HEK293 (cell line): Measurements from ENCODE around the gene ERBB4.

Experiments used
- CTCF ChIA-PET: fragments of 350-600 bp; formaldehyde crosslinking; extraction: SDS; loops from one replicate; lab custom pipeline; 2021; ENCODE audit warnings: antibody characterized with exemption; lab: Yijun Ruan, JAX
- POLR2A ChIA-PET: fragments of 300-600 bp; formaldehyde crosslinking; extraction: SDS; loops from one replicate; lab custom pipeline; 2020; ENCODE audit warnings: antibody characterized with exemption, inconsistent platforms; lab: Yijun Ruan, JAX
- H3K27ac ChIP-seq: fragments of 200-500 bp; sonication (Bioruptor generic); 2 replicates; pipeline ENCODE4 v1.5.1; 2014; ENCODE audit warnings: low read depth, low read length, control low read depth, inconsistent platforms; ENCODE audit errors: extremely low read depth
- H3K36me3 ChIP-seq, 2 experiments: fragments of 200-500 bp in 1 of 2; sonication (Bioruptor generic) in 1 of 2; 1 replicate in 1 of 2; 2 replicates in 1 of 2; pipeline ENCODE4 v1.5.1; 2014 to 2017; ENCODE audit warnings: inconsistent platforms in 2 of 2, low read length in 2 of 2; ENCODE audit not compliant: control insufficient read depth in 2 of 2, insufficient read depth in 1 of 2
- H3K4me1 ChIP-seq: fragments of 200-500 bp; sonication (Bioruptor generic); 2 replicates; pipeline ENCODE4 v1.5.1; 2014; ENCODE audit warnings: mild to moderate bottlenecking, low read length, inconsistent platforms; ENCODE audit not compliant: control insufficient read depth, insufficient read depth
- H3K4me3 ChIP-seq: 2 replicates; pipeline ENCODE4 v1.5.1; 2011; ENCODE audit warnings: low read depth, mild to moderate bottlenecking, control low read depth, low read length, moderate library complexity
- H3K9me3 ChIP-seq: fragments of 200-500 bp; sonication (Bioruptor generic); 2 replicates; pipeline ENCODE4 v1.5.1; 2014; ENCODE audit warnings: low read depth, low read length, inconsistent platforms; ENCODE audit not compliant: control insufficient read depth, insufficient read depth
- PRDM10 ChIP-seq: fragments of 450-650 bp; formaldehyde crosslinking; IDR thresholded peaks from 2 replicates; pipeline ENCODE4 v1.5.1; 2016; ENCODE audit warnings: missing biosample characterization, missing genetic modification characterization
- RBAK ChIP-seq: fragments of 450-650 bp; formaldehyde crosslinking; IDR thresholded peaks from 2 replicates; pipeline ENCODE4 v1.5.1; 2016; ENCODE audit warnings: missing biosample characterization, missing genetic modification characterization
- SCRT1 ChIP-seq: fragments of 450-650 bp; formaldehyde crosslinking; IDR thresholded peaks from 2 replicates; pipeline ENCODE4 v1.5.1; 2016; ENCODE audit warnings: missing biosample characterization, missing genetic modification characterization, borderline replicate concordance
- ZBTB26 ChIP-seq: fragments of 450-650 bp; formaldehyde crosslinking; optimal IDR thresholded peaks from 2 replicates; pipeline ENCODE3; 2016; ENCODE audit warnings: missing biosample characterization, mild to moderate bottlenecking, missing genetic modification characterization
- ZFHX2 ChIP-seq: fragments of 450-650 bp; formaldehyde crosslinking; conservative IDR thresholded peaks from 2 replicates; pipeline ENCODE4 v1.5.1; 2016; ENCODE audit warnings: missing biosample characterization, missing genetic modification characterization
- ZNF132 ChIP-seq: fragments of 450-650 bp; formaldehyde crosslinking; IDR thresholded peaks from 2 replicates; pipeline ENCODE4 v1.5.1; 2017; ENCODE audit warnings: missing biosample characterization, missing genetic modification characterization, borderline replicate concordance
- ZNF140 ChIP-seq: fragments of 450-650 bp; formaldehyde crosslinking; IDR thresholded peaks from 2 replicates; pipeline ENCODE4 v1.5.1; 2016; ENCODE audit warnings: missing biosample characterization, missing genetic modification characterization
- ZNF169 ChIP-seq: fragments of 450-650 bp; formaldehyde crosslinking; IDR thresholded peaks from 2 replicates; pipeline ENCODE4 v1.5.1; 2016; ENCODE audit warnings: missing biosample characterization, missing genetic modification characterization
- ZNF426 ChIP-seq: fragments of 450-650 bp; formaldehyde crosslinking; IDR thresholded peaks from 2 replicates; pipeline ENCODE4 v1.5.1; 2017; ENCODE audit warnings: missing biosample characterization, missing genetic modification characterization, mild to moderate bottlenecking, inconsistent platforms, moderate library complexity
- ZNF692 ChIP-seq: fragments of 450-650 bp; formaldehyde crosslinking; IDR thresholded peaks from 2 replicates; pipeline ENCODE4 v1.5.1; 2016; ENCODE audit warnings: missing biosample characterization, missing genetic modification characterization
- TF ChIP-seq, protein P1 (sequence below): fragments of 450-650 bp; formaldehyde crosslinking; IDR thresholded peaks from 2 replicates; pipeline ENCODE4 v1.5.1; 2016; ENCODE audit warnings: missing biosample characterization, missing genetic modification characterization
- TF ChIP-seq, protein P2 (sequence below): fragments of 450-650 bp; formaldehyde crosslinking; IDR thresholded peaks from 2 replicates; pipeline ENCODE4 v1.5.1; 2017; ENCODE audit warnings: missing biosample characterization, missing genetic modification characterization

Gene ERBB4

GRCh38 chr2:212357606-212358005, 181.0 kb downstream of the ERBB4 start:
- TF ChIP-seq SCRT1 (tag by site-specific recombination) (no peak), PRDM10 (tag by site-specific recombination) (0 out of 2 replicates have a peak, but pooled peaks have one; percentile 15)
- Histone ChIP-seq H3K36me3 (no peaks in the 10 kb centered on the region), H3K27ac (no peak overlapping the region), H3K4me3 (no peak overlapping the region), H3K9me3 (no peaks in the 10 kb centered on the region), H3K4me1 (peaks cover 30% of the 10 kb centered on the region)
- POLR2A ChIA-PET: no interaction called here
- CTCF ChIA-PET: no interaction called here

DNA sequence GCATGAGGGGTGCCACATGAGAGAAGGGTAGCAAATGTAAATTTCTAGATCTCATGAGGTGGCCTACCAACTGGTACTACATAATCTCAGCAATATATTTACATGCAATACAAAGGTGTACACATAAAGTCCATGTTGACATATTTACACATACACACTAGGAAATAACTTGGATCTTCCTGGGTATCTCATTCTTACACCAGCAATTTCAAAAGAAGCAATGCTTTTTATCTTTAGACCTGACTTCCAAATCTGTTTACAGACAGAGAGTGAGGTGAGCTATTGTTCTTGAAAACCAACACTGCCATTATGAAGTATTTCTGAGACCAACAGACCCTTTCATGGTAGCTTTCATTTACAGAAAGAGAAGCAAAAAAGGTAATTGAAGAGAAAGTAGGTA, 184.2 kb downstream of the ERBB4 start:
- no peak for TF ChIP-seq ZNF426 (tag by site-specific recombination)
- no peak for TF ChIP-seq ZFHX2 (tag by site-specific recombination)
- TF ChIP-seq ZBTB26 (tag by site-specific recombination): no peak
- no peak for TF ChIP-seq RBAK (tag by site-specific recombination)
- TF ChIP-seq, protein P1, sequence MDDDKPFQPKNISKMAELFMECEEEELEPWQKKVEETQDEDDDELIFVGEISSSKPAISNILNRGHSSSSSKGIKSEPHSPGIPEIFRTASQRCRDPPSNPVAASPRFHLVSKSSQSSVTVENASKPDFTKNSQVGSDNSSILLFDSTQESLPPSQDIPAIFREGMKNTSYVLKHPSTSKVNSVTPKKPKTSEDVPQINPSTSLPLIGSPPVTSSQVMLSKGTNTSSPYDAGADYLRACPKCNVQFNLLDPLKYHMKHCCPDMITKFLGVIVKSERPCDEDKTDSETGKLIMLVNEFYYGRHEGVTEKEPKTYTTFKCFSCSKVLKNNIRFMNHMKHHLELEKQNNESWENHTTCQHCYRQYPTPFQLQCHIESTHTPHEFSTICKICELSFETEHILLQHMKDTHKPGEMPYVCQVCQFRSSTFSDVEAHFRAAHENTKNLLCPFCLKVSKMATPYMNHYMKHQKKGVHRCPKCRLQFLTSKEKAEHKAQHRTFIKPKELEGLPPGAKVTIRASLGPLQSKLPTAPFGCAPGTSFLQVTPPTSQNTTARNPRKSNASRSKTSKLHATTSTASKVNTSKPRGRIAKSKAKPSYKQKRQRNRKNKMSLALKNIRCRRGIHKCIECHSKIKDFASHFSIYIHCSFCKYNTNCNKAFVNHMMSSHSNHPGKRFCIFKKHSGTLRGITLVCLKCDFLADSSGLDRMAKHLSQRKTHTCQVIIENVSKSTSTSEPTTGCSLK (tag by site-specific recombination): no peak
- no peak for TF ChIP-seq ZNF132 (tag by site-specific recombination)
- no peak for TF ChIP-seq ZNF140 (tag by site-specific recombination)
- no peak for TF ChIP-seq ZNF169 (tag by site-specific recombination)
- no peak for TF ChIP-seq ZNF692 (tag by site-specific recombination)
- TF ChIP-seq, protein P2, sequence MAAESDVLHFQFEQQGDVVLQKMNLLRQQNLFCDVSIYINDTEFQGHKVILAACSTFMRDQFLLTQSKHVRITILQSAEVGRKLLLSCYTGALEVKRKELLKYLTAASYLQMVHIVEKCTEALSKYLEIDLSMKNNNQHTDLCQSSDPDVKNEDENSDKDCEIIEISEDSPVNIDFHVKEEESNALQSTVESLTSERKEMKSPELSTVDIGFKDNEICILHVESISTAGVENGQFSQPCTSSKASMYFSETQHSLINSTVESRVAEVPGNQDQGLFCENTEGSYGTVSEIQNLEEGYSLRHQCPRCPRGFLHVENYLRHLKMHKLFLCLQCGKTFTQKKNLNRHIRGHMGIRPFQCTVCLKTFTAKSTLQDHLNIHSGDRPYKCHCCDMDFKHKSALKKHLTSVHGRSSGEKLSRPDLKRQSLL (tag by site-specific recombination): no peak
- TF ChIP-seq, all 188 proteins: peak for 0
- no peak overlapping the region for H3K27ac ChIP-seq
- CTCF ChIA-PET: interaction anchor here (0.7 kb wide), 1 partner anchor 31 kb away, joined by 4 read pairs; no protein-coding TSS in a partner anchor
- H3K9me3 ChIP-seq: no peaks in the 10 kb centered on the region
- H3K4me1 ChIP-seq: peaks cover 16% of the 10 kb centered on the region
- POLR2A ChIA-PET: no interaction called here
- no peaks in the 10 kb centered on the region for H3K36me3 ChIP-seq
- no peak overlapping the region for H3K4me3 ChIP-seq
